GM12875 (cell line): ENCODE measurements around the gene PTGR2.

Experiments used
- H3K4me3 ChIP-seq: one replicate; pipeline ENCODE4 v1.5.1; 2011; ENCODE audit warnings: low read depth, low read length, control low read depth
- TF ChIP-seq, protein P1 (sequence below): IDR thresholded peaks from 2 replicates; pipeline ENCODE4 v1.5.1; 2011; ENCODE audit warnings: low read depth, mild to moderate bottlenecking, control low read depth, inconsistent platforms, low read length, moderate library complexity, borderline replicate concordance; ENCODE audit not compliant: insufficient read depth

The PTGR2 gene

GRCh38 chr14:73814153-73814552, 37.5 kb upstream of the PTGR2 start:
- no peak overlapping the region for H3K4me3 ChIP-seq
- TF ChIP-seq, protein P1, sequence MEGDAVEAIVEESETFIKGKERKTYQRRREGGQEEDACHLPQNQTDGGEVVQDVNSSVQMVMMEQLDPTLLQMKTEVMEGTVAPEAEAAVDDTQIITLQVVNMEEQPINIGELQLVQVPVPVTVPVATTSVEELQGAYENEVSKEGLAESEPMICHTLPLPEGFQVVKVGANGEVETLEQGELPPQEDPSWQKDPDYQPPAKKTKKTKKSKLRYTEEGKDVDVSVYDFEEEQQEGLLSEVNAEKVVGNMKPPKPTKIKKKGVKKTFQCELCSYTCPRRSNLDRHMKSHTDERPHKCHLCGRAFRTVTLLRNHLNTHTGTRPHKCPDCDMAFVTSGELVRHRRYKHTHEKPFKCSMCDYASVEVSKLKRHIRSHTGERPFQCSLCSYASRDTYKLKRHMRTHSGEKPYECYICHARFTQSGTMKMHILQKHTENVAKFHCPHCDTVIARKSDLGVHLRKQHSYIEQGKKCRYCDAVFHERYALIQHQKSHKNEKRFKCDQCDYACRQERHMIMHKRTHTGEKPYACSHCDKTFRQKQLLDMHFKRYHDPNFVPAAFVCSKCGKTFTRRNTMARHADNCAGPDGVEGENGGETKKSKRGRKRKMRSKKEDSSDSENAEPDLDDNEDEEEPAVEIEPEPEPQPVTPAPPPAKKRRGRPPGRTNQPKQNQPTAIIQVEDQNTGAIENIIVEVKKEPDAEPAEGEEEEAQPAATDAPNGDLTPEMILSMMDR = no peak

DNA sequence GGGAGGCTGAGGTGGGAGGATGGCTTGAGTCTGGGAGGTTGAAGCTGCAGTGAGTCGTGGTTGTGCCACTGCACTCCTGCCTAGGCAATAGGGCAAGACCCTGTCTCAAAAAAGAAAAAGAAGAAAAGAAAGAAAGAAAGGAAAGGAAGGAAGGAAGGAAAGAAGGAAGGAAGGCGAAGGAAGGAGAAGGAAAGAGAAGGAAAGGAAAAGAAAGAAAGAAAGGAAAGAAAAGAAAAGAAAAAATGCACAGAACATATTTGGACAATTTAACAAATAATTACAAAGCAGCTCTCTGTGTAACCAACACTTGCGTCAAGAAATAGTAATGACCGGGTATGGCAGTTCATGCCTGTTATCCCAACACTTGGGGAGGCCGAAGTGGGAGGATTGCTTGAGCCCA, 35.8 kb upstream of the PTGR2 start:
- H3K4me3 ChIP-seq = no peak overlapping the region

DNA sequence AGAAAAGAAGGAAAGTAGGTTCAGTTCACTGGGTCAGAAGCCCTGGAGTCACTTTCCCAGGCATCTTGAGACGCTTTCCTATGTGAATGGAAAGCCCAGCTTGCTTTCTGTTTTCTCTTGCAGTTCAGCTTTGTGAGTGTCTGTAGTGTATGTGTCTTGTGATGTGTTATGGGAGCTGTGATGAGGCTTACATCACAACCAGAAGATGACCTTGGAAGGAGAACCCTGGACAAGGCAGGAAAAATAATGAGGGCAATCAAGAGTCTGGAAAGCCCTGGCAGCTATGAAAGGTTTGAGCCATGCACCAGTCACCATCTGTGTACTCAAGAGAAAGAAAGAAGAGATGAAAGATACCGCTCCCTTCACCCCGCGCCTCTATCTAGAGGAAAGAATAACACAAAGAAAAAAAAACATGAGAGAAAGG, 35.2 kb upstream of the PTGR2 start:
- TF ChIP-seq, protein P1 = no peak

More for the DNA sequence above, 35.8 kb upstream of the PTGR2 start:
- TF ChIP-seq, protein P1 = no peak

GRCh38 chr14:73817020-73817655, 34.5 kb upstream of the PTGR2 start:
- H3K4me3 ChIP-seq = no peak overlapping the region
- TF ChIP-seq, protein P1 = no peak

More for the DNA sequence above, 35.2 kb upstream of the PTGR2 start:
- H3K4me3 ChIP-seq = no peak overlapping the region

GRCh38 chr14:73818821-73819220, 32.8 kb upstream of the PTGR2 start:
- H3K4me3 ChIP-seq = no peak overlapping the region
- TF ChIP-seq, protein P1 = no peak

DNA sequence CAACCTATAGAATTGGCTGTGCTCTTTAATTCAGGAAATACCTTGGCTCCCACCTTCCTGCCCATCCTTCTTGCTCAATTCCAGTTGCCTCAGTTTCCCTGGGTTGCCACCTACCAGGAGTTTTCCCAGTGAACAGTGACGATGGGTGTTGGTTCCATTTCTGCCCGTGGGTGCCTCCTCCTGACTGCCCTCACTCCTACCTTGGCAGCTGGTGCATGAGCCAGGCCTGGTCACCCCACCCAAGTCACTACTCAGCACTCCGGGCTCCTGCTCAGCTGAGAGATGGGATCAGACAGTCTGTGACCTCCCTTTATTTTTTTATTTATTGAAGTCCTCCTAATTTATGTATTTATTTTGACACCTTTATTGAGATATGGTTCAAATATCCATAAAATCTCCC, 31.0 kb upstream of the PTGR2 start:
- TF ChIP-seq, protein P1 = no peak
- no peak overlapping the region for H3K4me3 ChIP-seq

- no peak overlapping the region for H3K4me3 ChIP-seq
- TF ChIP-seq, protein P1 = no peak
These were observed 28.2 kb upstream of the PTGR2 start for GRCh38 chr14:73823339-73823885.
